Suprapubic skin (tissue), 3 donors: ENCODE data around the gene POLR1E.

Experiments used
- POLR2A ChIP-seq, 2 donors: fragments of 450-650 bp; IDR thresholded peaks; one replicate each; pipeline ENCODE4 v1.6.1; 2017; ENCODE audit warnings: antibody characterized with exemption in 2 of 2, mild to moderate bottlenecking in 2 of 2, moderate library complexity in 2 of 2
- TF ChIP-seq, protein P1 (sequence below), 2 donors: fragments of 200-600 bp in 1 of 2; fragments of 450-650 bp in 1 of 2; sonication (generic) in 1 of 2; IDR thresholded peaks; one replicate each; pipeline ENCODE4 v1.5.1; 2016 to 2019; ENCODE audit warnings: antibody characterized with exemption in 2 of 2, mild to moderate bottlenecking in 1 of 2, moderate library complexity in 1 of 2

DNA sequence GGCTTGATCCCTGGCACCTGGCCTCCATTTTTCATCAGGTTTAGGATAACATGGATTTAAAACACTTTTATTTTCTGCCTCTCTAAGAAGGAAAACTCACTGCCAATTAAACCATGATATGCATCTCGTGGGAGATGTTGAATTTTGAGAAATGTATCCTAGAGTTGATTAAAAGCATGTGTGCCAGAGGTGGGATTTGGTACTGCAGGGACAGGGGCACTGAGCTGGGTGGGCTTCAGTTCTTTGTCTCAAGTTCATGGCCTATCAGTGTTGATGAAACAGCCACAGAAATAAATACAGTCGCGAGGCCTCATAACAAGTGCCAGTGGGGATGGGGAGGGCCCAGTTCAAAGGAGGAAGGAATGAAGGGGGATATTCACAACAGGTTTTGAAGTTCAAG, 34.9 kb downstream of the POLR1E start:
- no peak for TF ChIP-seq POLR2A (IDR thresholded peaks at IDR 0.05)
- TF ChIP-seq, protein P1, sequence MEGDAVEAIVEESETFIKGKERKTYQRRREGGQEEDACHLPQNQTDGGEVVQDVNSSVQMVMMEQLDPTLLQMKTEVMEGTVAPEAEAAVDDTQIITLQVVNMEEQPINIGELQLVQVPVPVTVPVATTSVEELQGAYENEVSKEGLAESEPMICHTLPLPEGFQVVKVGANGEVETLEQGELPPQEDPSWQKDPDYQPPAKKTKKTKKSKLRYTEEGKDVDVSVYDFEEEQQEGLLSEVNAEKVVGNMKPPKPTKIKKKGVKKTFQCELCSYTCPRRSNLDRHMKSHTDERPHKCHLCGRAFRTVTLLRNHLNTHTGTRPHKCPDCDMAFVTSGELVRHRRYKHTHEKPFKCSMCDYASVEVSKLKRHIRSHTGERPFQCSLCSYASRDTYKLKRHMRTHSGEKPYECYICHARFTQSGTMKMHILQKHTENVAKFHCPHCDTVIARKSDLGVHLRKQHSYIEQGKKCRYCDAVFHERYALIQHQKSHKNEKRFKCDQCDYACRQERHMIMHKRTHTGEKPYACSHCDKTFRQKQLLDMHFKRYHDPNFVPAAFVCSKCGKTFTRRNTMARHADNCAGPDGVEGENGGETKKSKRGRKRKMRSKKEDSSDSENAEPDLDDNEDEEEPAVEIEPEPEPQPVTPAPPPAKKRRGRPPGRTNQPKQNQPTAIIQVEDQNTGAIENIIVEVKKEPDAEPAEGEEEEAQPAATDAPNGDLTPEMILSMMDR (IDR thresholded peaks at IDR 0.05), result no peak
